Type B pancreatic cell (in vitro differentiated cells): Measurements from ENCODE around the gene CD200R1. TPM values are rescaled to one million over a fixed set of nuclear protein-coding genes. Genes with fewer than 3 reads are reported as not detected.

ENCODE experiments used
- total RNA-seq: library from RNA; stranded (reverse); gene quantifications from 2 replicates; pipeline ENCODE4 v1.2.1, GENCODE V29; 2021; ENCODE audit warnings: low replicate concordance

Gene CD200R1
- total RNA-seq, 1 donor from 2014 or later, result 2.1 TPM

Other genes with a start within 250 kb of the CD200R1 start
- not detected in 2 replicates for gene CD200R1L, start 128.2 kb downstream of the CD200R1 start, total RNA-seq
- 20.3 and 25.9 TPM in 2 replicates for gene GTPBP8, start 15.9 kb upstream of the CD200R1 start, total RNA-seq
- gene BOC, start 236.5 kb upstream of the CD200R1 start, total RNA-seq, result 36.7 and 219 TPM in 2 replicates